HK-2 (cell line): ENCODE measurements around the gene COQ2.

Source experiments
- DNase-seq: peaks from one replicate; pipeline ENCODE4 v3.0.0-alpha.2; 2018; ENCODE audit not compliant: unreplicated experiment

The COQ2 gene

DNA sequence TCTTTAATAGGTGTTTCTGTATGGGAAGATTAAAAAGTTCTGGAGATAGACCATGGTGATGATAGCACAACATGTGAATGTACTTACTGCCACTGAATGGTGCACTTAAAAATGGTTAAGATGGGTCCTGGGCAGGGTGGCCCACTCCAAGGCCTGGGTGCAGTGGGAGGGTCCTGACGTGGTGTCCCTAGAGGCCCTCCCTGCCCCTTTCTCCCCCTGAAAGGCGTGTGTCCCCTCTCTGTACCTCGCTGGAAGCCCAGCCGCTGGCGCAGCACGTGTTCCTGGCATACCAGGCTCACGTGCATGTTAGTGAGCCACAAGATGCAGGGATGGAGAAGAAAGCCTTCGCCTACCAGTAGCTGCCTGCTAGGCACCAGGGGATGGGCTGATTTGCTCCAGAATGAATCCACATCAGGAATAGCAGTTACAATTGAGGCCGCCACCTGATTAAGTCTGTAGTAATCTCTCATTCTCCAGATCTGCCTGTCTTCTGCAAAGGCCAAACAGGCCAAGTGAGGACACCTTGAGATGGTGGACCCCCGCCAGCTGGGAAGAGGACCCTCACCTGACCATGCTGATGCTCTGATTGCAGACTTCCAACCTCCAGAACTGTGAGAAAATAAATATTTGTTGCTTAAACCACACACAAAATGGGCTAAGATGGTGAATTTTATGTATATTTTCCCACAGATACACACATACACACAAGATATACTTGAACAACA is 67.5 kb downstream of the COQ2 start:
- DNase-seq = no peak

DNA sequence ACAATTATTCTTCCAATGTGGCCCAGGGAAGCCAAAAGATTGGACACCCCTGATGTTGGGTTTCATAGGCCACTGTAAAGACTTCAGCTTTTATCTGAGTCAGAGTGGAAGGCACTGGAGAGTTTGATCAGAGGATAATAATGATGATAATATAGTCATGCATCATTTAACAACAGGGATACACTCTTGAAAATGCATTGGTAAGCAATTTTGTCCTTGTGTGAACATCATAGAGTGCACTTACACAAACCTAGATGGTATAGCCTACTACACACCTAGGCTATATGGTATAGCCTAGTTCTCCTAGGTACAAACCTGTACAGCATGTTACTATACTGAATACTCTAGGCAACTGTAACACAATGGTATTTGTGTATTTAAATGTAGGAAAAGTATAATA is 70.5 kb downstream of the COQ2 start:
- no peak for DNase-seq
